NCI-H1930 (cell line): ENCODE measurements around the gene PDCD2L.

Experiments
- DNase-seq, 2 experiments: peaks; one replicate each; lab custom pipeline; 2025; lab: John Stamatoyannopoulos, UW

Gene PDCD2L

DNA sequence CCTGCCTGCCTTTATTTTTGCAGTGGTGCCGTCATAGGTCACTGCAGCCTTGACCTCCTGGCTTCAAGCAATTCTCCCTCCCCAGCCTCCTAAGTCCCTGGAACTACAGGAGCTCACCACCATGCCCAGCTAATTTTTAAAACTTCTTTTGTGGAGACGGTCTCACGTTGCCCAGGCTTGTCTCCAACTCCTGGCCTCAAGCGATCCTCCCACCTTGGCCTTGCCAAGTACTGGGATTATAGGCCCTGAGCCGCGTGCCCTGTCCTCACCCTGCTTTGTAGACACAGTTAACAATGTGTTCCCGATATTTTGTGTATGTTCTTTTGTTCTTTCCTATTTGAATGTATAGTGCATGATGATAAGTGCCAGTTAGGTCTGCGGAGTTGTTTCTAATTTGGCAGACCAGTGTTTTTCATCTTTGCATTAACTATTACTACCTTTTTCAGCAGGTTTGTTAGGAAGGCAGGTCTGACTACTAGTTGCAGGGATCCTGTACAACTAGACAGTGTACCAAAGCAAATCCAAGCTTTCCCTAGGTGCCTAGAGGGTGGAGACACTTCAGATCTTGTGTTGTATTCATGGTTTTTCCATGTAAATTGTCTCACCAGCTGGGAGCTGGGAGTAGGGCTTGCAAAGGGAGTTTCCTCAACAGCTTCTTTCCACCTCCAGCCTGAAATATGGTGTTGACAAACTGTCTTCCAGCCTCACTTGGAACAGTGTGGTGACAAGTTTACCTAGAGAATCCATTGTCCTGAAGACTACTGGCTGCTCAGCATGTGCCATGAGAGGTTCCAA, 67.9 kb downstream of the PDCD2L start:
- DNase-seq, result no peak

DNA sequence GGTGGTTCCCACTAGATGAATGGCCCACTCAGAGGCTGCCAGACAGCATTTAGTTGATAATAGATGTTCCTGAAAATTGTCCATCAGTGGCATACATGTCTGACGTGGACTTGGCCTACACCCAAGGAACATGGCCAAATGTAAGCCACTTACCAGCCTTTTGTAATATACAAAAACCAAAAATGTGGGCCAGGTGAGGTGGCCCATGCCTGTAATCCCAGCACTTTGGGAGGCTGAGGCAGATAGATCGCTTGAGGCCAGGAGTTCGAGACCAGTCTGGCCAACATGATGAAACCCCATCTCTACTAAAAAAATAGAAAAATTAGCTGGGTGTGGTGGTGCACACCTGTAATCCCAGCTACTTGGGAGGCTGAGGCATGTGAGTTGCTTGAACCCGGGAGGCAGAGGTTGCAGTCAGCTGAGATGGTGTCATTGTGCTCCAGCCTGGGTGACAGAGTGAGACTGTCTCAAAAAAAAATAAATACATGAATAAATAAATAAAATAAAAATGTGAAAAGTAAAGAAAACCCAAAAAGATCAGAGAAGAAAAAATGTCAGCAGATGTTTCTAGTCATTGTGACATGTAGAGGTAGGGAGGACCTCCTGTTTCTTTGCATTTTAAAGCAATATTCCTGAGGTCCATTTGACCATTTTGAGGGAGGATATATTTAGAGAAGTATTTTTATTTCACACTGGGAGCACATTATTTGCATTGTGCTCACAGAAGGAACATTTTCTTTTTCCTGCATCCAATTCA, 70.2 kb downstream of the PDCD2L start:
- no peak for DNase-seq

DNA sequence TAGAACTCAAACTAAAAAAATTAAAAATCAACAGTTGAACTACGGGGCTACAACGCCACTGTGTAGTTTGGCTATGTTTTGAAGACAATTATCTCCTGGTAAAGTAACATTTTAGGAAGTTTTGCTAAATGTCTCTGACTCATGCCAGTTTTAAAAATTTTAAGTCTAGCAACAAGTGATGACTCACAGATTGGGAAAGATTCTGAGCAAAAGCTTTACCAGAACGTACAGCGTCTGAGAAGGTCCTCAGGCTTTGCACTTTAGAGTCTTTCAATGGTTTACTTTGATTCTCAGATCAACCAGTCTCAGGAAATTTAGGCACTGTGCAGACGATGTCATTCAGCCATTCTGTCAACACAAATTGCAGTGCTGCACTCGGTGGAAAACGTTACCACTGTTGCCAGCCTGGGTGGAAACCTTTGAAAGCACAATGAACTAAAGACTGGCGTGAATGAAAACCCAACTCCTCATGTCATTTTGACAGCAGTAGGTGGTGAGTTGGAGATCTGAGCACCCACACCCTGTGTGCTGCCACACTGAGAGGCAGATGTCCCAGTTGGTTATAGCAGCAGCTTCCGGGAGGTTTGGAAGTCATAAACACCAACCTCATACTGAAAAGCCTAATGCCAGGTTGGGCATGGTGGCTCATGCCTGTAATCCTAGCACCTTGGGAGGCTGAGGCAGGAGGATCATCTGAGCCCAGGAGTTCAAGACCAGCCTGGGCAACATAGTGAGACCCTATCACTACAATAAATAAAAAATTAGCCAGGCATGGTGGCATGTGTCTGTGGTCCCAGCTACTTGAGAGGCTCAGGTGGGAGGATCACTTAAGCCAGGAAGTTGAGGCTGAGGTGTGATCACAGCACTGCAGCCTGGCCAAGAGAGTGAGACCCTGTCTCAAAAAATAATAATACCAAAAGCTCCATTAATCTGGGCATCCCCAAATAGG, 71.1 kb downstream of the PDCD2L start:
- no peak for DNase-seq
